ENCODE data around the gene ZNF804B.

GRCh38 chr7:89094269-89094668 lies 334.8 kb downstream of the ZNF804B start:
- no peak for TF ChIP-seq POLR2AphosphoS5 (IDR thresholded peaks at IDR 0.05)
- TF ChIP-seq CTCF (IDR thresholded peaks at IDR 0.05) = no peak
- no peak for TF ChIP-seq POLR2A (IDR thresholded peaks at IDR 0.05)

Data from sigmoid colon (tissue), 4 donors.